Neural cell (in vitro differentiated cells): ENCODE measurements around the gene MAN1B1. TPM values are rescaled to one million over a fixed set of nuclear protein-coding genes. Genes with fewer than 3 reads are reported as not detected.

Experiments used
- H2AFZ ChIP-seq: fragments of 200-600, 300-800 bp; sonication (generic), shearing (Covaris generic); 2 replicates; pipeline ENCODE4 v1.6.0; 2014; ENCODE audit warnings: low read depth, mild to moderate bottlenecking, antibody characterized with exemption, low read length, moderate library complexity
- H3F3A ChIP-seq: fragments of 200-600 bp; shearing (Covaris generic); 2 replicates; pipeline ENCODE4 v1.6.1; 2016; ENCODE audit warnings: mild to moderate bottlenecking, moderate library complexity, mixed read lengths, antibody characterized with exemption, low read length; ENCODE audit not compliant: insufficient read depth, poor library complexity, severe bottlenecking
- H3K27ac ChIP-seq: fragments of 200-600, 300-800 bp; sonication (generic), shearing (Covaris generic); 2 replicates; pipeline ENCODE4 v1.5.1; 2014; ENCODE audit warnings: mild to moderate bottlenecking, low read length, moderate library complexity
- H3K27me3 ChIP-seq: fragments of 300-800, 200-600 bp; sonication (generic), shearing (Covaris generic); 2 replicates; pipeline ENCODE4 v1.6.0; 2014; ENCODE audit warnings: mild to moderate bottlenecking, low read depth, low read length, moderate library complexity; ENCODE audit not compliant: insufficient read depth
- H3K36me3 ChIP-seq: fragments of 300-800, 200-600 bp; sonication (generic), shearing (Covaris generic); 2 replicates; pipeline ENCODE4 v1.5.1; 2014; ENCODE audit warnings: mild to moderate bottlenecking, antibody characterized with exemption, low read length, moderate library complexity; ENCODE audit not compliant: insufficient read depth
- H3K4me2 ChIP-seq: fragments of 300-800, 200-600 bp; sonication (generic), shearing (Covaris generic); 2 replicates; pipeline ENCODE4 v1.6.0; 2014; ENCODE audit warnings: mild to moderate bottlenecking, low read length
- H3K4me3 ChIP-seq: fragments of 300-800, 200-600 bp; sonication (generic), shearing (Covaris generic); 2 replicates; pipeline ENCODE4 v1.5.1; 2014; ENCODE audit warnings: mild to moderate bottlenecking, low read length, moderate library complexity
- H3K79me2 ChIP-seq: fragments of 200-600 bp; shearing (Covaris generic); replicated peaks from 2 replicates; pipeline ENCODE4 v1.6.0; 2014; ENCODE audit warnings: mild to moderate bottlenecking, low read length, moderate library complexity; ENCODE audit not compliant: insufficient read depth
- H3K9ac ChIP-seq: fragments of 300-800, 200-600 bp; sonication (generic), shearing (Covaris generic); 2 replicates; pipeline ENCODE4 v1.6.1; 2016; ENCODE audit warnings: mild to moderate bottlenecking, low read length, mixed read lengths
- H3K9me2 ChIP-seq: fragments of 200-600 bp; shearing (Covaris generic); 2 replicates; pipeline ENCODE4 v1.6.1; 2016; ENCODE audit warnings: mild to moderate bottlenecking, low read length, mixed read lengths; ENCODE audit not compliant: insufficient read depth
- H3K9me3 ChIP-seq: fragments of 200-600, 300-800 bp; sonication (generic), shearing (Covaris generic); 2 replicates; pipeline ENCODE4 v1.6.1; 2016; ENCODE audit warnings: mild to moderate bottlenecking, mixed run types, low read length, moderate library complexity, mixed read lengths
- H4K20me1 ChIP-seq: fragments of 200-600 bp; shearing (Covaris generic); 2 replicates; pipeline ENCODE4 v1.6.1; 2016; ENCODE audit warnings: mild to moderate bottlenecking, mixed run types; ENCODE audit not compliant: insufficient read depth
- CTCF ChIP-seq: fragments of 450-650 bp; IDR thresholded peaks from 2 replicates; pipeline ENCODE4 v1.5.1; 2014; ENCODE audit warnings: antibody characterized with exemption, mild to moderate bottlenecking, moderate library complexity; ENCODE audit not compliant: poor library complexity, severe bottlenecking
- EP300 ChIP-seq: fragments of 450-650 bp; conservative IDR thresholded peaks from 2 replicates; pipeline ENCODE4 v1.6.1; 2014; ENCODE audit warnings: antibody characterized with exemption, mild to moderate bottlenecking, moderate library complexity; ENCODE audit not compliant: poor library complexity, severe bottlenecking
- EZH2 ChIP-seq: fragments of 200-600, 300-800 bp; shearing (Covaris generic), sonication (generic); IDR thresholded peaks from 2 replicates; pipeline ENCODE4 v1.6.1; 2014; ENCODE audit warnings: antibody characterized with exemption, low read length, borderline replicate concordance, mild to moderate bottlenecking; ENCODE audit not compliant: insufficient read depth, poor library complexity, severe bottlenecking
- MXI1 ChIP-seq: fragments of 450-650 bp; conservative IDR thresholded peaks from 2 replicates; pipeline ENCODE4 v1.6.1; 2014; ENCODE audit warnings: antibody characterized with exemption, mild to moderate bottlenecking; ENCODE audit not compliant: poor library complexity, severe bottlenecking
- POLR2AphosphoS5 ChIP-seq: IDR thresholded peaks from 2 replicates; pipeline ENCODE4 v1.6.1; 2012
- RAD21 ChIP-seq: fragments of 450-650 bp; conservative IDR thresholded peaks from 2 replicates; pipeline ENCODE4 v1.6.1; 2014; ENCODE audit warnings: antibody characterized with exemption, mild to moderate bottlenecking, moderate library complexity
- REST ChIP-seq: IDR thresholded peaks from 2 replicates; pipeline ENCODE4 v1.6.1; 2012; ENCODE audit warnings: borderline replicate concordance
- SMC3 ChIP-seq: fragments of 450-650 bp; conservative IDR thresholded peaks from 2 replicates; pipeline ENCODE4 v1.6.1; 2014; ENCODE audit warnings: antibody characterized with exemption, mild to moderate bottlenecking, moderate library complexity; ENCODE audit not compliant: poor library complexity
- TAF1 ChIP-seq: IDR thresholded peaks from 2 replicates; pipeline ENCODE4 v1.6.1; 2012; ENCODE audit warnings: low read depth
- polyA plus RNA-seq: library from polyadenylated mRNA; depleted of rRNA; stranded (reverse); fragments of >200 nt; gene quantifications from 2 replicates; pipeline ENCODE4 v1.2.3, GENCODE V29; 2014

Gene MAN1B1
- polyA plus RNA-seq, 1 donor from 2014 or later: 72.0 TPM

- TF ChIP-seq CTCF (no peak), REST (no peak)
- Histone ChIP-seq H2AFZ (no peak overlapping the region), H3K27me3 (peaks cover 55% of the 10 kb centered on the region), H3K36me3 (no peaks in the 10 kb centered on the region), H3K9ac (no peak overlapping the region), H3K79me2 (no peaks in the 10 kb centered on the region), H3K4me2 (no peak overlapping the region), H3F3A (no peaks in the 10 kb centered on the region), H3K9me3 (no peaks in the 10 kb centered on the region), H4K20me1 (no peaks in the 10 kb centered on the region), H3K4me3 (no peak overlapping the region), H3K9me2 (no peaks in the 10 kb centered on the region), H3K27ac (no peak overlapping the region)
Measured at GRCh38 chr9:137075275-137075775, 11.5 kb upstream of the MAN1B1 start.

GRCh38 chr9:137076636-137077009, 10.2 kb upstream of the MAN1B1 start:
- Histone ChIP-seq H3K4me2 (no peak overlapping the region), H3K9me2 (no peaks in the 10 kb centered on the region), H3F3A (no peaks in the 10 kb centered on the region), H3K4me3 (no peak overlapping the region), H3K36me3 (no peaks in the 10 kb centered on the region), H3K79me2 (no peaks in the 10 kb centered on the region), H2AFZ (no peak overlapping the region), H4K20me1 (no peaks in the 10 kb centered on the region), H3K27me3 (peaks cover 61% of the 10 kb centered on the region), H3K9me3 (no peaks in the 10 kb centered on the region), H3K9ac (no peak overlapping the region), H3K27ac (no peak overlapping the region)
- TF ChIP-seq MXI1: no peak
- TF ChIP-seq EP300: no peak
- TF ChIP-seq POLR2AphosphoS5: no peak
- no peak for TF ChIP-seq REST
- TF ChIP-seq RAD21: no peak
- no peak for TF ChIP-seq SMC3
- no peak for TF ChIP-seq EZH2
- no peak for TF ChIP-seq CTCF
- TF ChIP-seq TAF1: no peak
